Activated naive CD8-positive, alpha-beta T cell treated with anti-CD3 and anti-CD28 coated beads, Interleukin-2, amount 50 U/mL, for 24 hours (primary cell): ENCODE results near the gene GOLGA3.
A peak's percentile ranks its signal among the peaks of the same experiment; 100 is the strongest.

Experiments used
- ATAC-seq: fragments of 150-1000 bp; cut with Tn5 transposase; one replicate; pipeline ENCODE4 v1.10.0; 2021
- DNase-seq: peaks from one replicate; pipeline ENCODE4 v3.0.0; 2021
- H3K27ac Mint-ChIP-seq: one replicate; pipeline ENCODE4 v1.8.0; 2021; ENCODE audit warnings: mild to moderate bottlenecking, mixed read lengths
- H3K27me3 Mint-ChIP-seq: one replicate; pipeline ENCODE4 v1.8.0; 2021; ENCODE audit warnings: mixed read lengths
- H3K36me3 Mint-ChIP-seq: one replicate; pipeline ENCODE4 v1.8.0; 2021; ENCODE audit warnings: low read depth, mixed read lengths
- H3K4me1 Mint-ChIP-seq: one replicate; pipeline ENCODE4 v1.8.0; 2021; ENCODE audit warnings: mixed read lengths
- H3K4me3 Mint-ChIP-seq: one replicate; pipeline ENCODE4 v1.8.0; 2021; ENCODE audit warnings: mild to moderate bottlenecking, moderate library complexity, mixed read lengths
- H3K9me3 Mint-ChIP-seq: one replicate; pipeline ENCODE4 v1.8.0; 2021; ENCODE audit warnings: mixed read lengths

The GOLGA3 gene

GRCh38 chr12:132726386-132726785 lies 102.3 kb downstream of the GOLGA3 start:
- H3K4me1 Mint-ChIP-seq, result peaks cover 3% of the 10 kb centered on the region
- no peak for DNase-seq
- H3K4me3 Mint-ChIP-seq, result no peak overlapping the region
- peaks cover 63% of the 10 kb centered on the region for H3K36me3 Mint-ChIP-seq
- H3K27me3 Mint-ChIP-seq, result no peaks in the 10 kb centered on the region
- no peaks in the 10 kb centered on the region for H3K9me3 Mint-ChIP-seq
- ATAC-seq, result no peak
- peak overlapping the region; percentile 67 for H3K27ac Mint-ChIP-seq

- Mint-ChIP-seq H3K9me3 (no peaks in the 10 kb centered on the region), H3K27me3 (no peaks in the 10 kb centered on the region), H3K4me3 (no peak overlapping the region), H3K27ac (no peak overlapping the region), H3K4me1 (peaks cover 2% of the 10 kb centered on the region), H3K36me3 (peaks cover 64% of the 10 kb centered on the region)
- ATAC-seq (no peak), DNase-seq (no peak)
These were observed 104.0 kb downstream of the GOLGA3 start for GRCh38 chr12:132724506-132725241.

GRCh38 chr12:132723764-132724140 lies 104.9 kb downstream of the GOLGA3 start:
- H3K27me3 Mint-ChIP-seq, result no peaks in the 10 kb centered on the region

GRCh38 chr12:132723015-132723763 lies 105.5 kb downstream of the GOLGA3 start:
- no peak for ATAC-seq
- H3K36me3 Mint-ChIP-seq, result peaks cover 62% of the 10 kb centered on the region

More at GRCh38 chr12:132723764-132724140, 104.9 kb downstream of the GOLGA3 start:
- H3K9me3 Mint-ChIP-seq, result no peaks in the 10 kb centered on the region
- DNase-seq (no peak), ATAC-seq (no peak)
- peaks cover 2% of the 10 kb centered on the region for H3K4me1 Mint-ChIP-seq
- H3K27ac Mint-ChIP-seq, result no peak overlapping the region
- no peak overlapping the region for H3K4me3 Mint-ChIP-seq
- peaks cover 65% of the 10 kb centered on the region for H3K36me3 Mint-ChIP-seq

GRCh38 chr12:132720606-132721345 lies 107.9 kb downstream of the GOLGA3 start:
- no peak overlapping the region for H3K4me3 Mint-ChIP-seq
- no peak for DNase-seq
- H3K36me3 Mint-ChIP-seq, result peaks cover 50% of the 10 kb centered on the region
- H3K27me3 Mint-ChIP-seq, result no peaks in the 10 kb centered on the region
- peaks cover 1% of the 10 kb centered on the region for H3K4me1 Mint-ChIP-seq
- no peaks in the 10 kb centered on the region for H3K9me3 Mint-ChIP-seq
- no peak for ATAC-seq
- H3K27ac Mint-ChIP-seq, result no peak overlapping the region

More at GRCh38 chr12:132723015-132723763, 105.5 kb downstream of the GOLGA3 start:
- Mint-ChIP-seq H3K27me3 (no peaks in the 10 kb centered on the region), H3K4me3 (no peak overlapping the region), H3K4me1 (peaks cover 2% of the 10 kb centered on the region), H3K27ac (peak overlapping the region; percentile 56), H3K9me3 (no peaks in the 10 kb centered on the region)
- no peak for DNase-seq

- Mint-ChIP-seq H3K4me3 (no peak overlapping the region), H3K4me1 (no peaks in the 10 kb centered on the region), H3K27ac (no peak overlapping the region), H3K36me3 (peaks cover 43% of the 10 kb centered on the region), H3K9me3 (no peaks in the 10 kb centered on the region), H3K27me3 (no peaks in the 10 kb centered on the region)
- DNase-seq (no peak), ATAC-seq (no peak)
These were observed 108.7 kb downstream of the GOLGA3 start for GRCh38 chr12:132719954-132720324.

GRCh38 chr12:132719141-132719953 lies 109.3 kb downstream of the GOLGA3 start:
- no peak for ATAC-seq
- H3K4me1 Mint-ChIP-seq, result peaks cover 3% of the 10 kb centered on the region
- no peak overlapping the region for H3K4me3 Mint-ChIP-seq
- no peak for DNase-seq
- peaks cover 46% of the 10 kb centered on the region for H3K36me3 Mint-ChIP-seq
- no peak overlapping the region for H3K27ac Mint-ChIP-seq
- no peaks in the 10 kb centered on the region for H3K27me3 Mint-ChIP-seq
- H3K9me3 Mint-ChIP-seq, result no peaks in the 10 kb centered on the region
